GM23248 (cell line): ENCODE results near the gene BICC1. TPM values are rescaled to one million over a fixed set of nuclear protein-coding genes. Genes with fewer than 3 reads are reported as not detected.
A peak's percentile ranks its signal among the peaks of the same experiment; 100 is the strongest.

Source experiments
- DNase-seq: peaks from one replicate; pipeline ENCODE4 v3.0.0-alpha.2; 2015
- H2AFZ ChIP-seq: fragments of 200-600 bp; sonication (generic); 2 replicates; pipeline ENCODE4 v1.6.1; 2016; ENCODE audit warnings: antibody characterized with exemption
- H3F3A ChIP-seq: fragments of 200-600 bp; sonication (generic); 2 replicates; pipeline ENCODE4 v1.6.1; 2016; ENCODE audit warnings: mild to moderate bottlenecking, antibody characterized with exemption, mixed run types; ENCODE audit not compliant: insufficient read depth
- H3K27ac ChIP-seq: fragments of 200-600 bp; sonication (generic); 2 replicates; pipeline ENCODE4 v1.5.1; 2016; ENCODE audit warnings: mild to moderate bottlenecking
- H3K27me3 ChIP-seq: fragments of 200-600 bp; sonication (generic); replicated peaks from 2 replicates; pipeline ENCODE4 v1.6.1; 2016; ENCODE audit warnings: mild to moderate bottlenecking; ENCODE audit not compliant: insufficient read depth
- H3K36me3 ChIP-seq: fragments of 200-600 bp; sonication (generic); 2 replicates; pipeline ENCODE4 v1.6.1; 2016; ENCODE audit warnings: low read depth, mild to moderate bottlenecking
- H3K4me1 ChIP-seq: fragments of 200-600 bp; sonication (generic); 2 replicates; pipeline ENCODE4 v1.6.1; 2016; ENCODE audit warnings: mild to moderate bottlenecking; ENCODE audit not compliant: insufficient read depth
- H3K4me2 ChIP-seq: fragments of 200-600 bp; sonication (generic); one replicate; pipeline ENCODE4 v1.6.1; 2016; ENCODE audit warnings: mild to moderate bottlenecking; ENCODE audit not compliant: unreplicated experiment
- H3K4me3 ChIP-seq: fragments of 200-600 bp; sonication (generic); 2 replicates; pipeline ENCODE4 v1.5.1; 2016; ENCODE audit warnings: mild to moderate bottlenecking
- H3K79me2 ChIP-seq: fragments of 200-600 bp; sonication (generic); 2 replicates; pipeline ENCODE4 v1.6.1; 2016; ENCODE audit warnings: mild to moderate bottlenecking; ENCODE audit not compliant: insufficient read depth
- H3K9ac ChIP-seq: fragments of 200-600 bp; sonication (generic); 2 replicates; pipeline ENCODE4 v1.6.1; 2016; ENCODE audit warnings: mild to moderate bottlenecking
- H3K9me2 ChIP-seq: fragments of 200-600 bp; sonication (generic); 2 replicates; pipeline ENCODE4 v1.6.1; 2016; ENCODE audit warnings: mixed run types, mild to moderate bottlenecking, moderate library complexity; ENCODE audit not compliant: insufficient read depth
- H3K9me3 ChIP-seq: fragments of 200-600 bp; sonication (generic); one replicate; pipeline ENCODE4 v1.6.1; 2017; ENCODE audit warnings: low read depth
- H4K20me1 ChIP-seq: fragments of 200-600 bp; sonication (generic); 2 replicates; pipeline ENCODE4 v1.6.0; 2016; ENCODE audit not compliant: insufficient read depth
- EZH2 ChIP-seq: fragments of 200-600 bp; sonication (generic); IDR thresholded peaks from 2 replicates; pipeline ENCODE4 v1.6.1; 2018; ENCODE audit warnings: antibody characterized with exemption, mild to moderate bottlenecking; ENCODE audit not compliant: insufficient read depth, poor library complexity, severe bottlenecking
- EZH2phosphoT487 ChIP-seq: fragments of 200-600 bp; sonication (generic); IDR thresholded peaks from 2 replicates; pipeline ENCODE4 v1.6.1; 2018; ENCODE audit warnings: antibody characterized with exemption, moderate library complexity, mild to moderate bottlenecking, low read depth; ENCODE audit not compliant: insufficient read depth
- WGBS, 2 experiments: methylation state at CpG; one replicate each; pipeline ENCODE4 v1.1.6; 2015 to 2017; ENCODE audit warnings: low lambda C conversion rate in 2 of 2, low coverage in 1 of 2; ENCODE audit errors: missing lambda C conversion rate in 2 of 2; 5-methylcytosine and 5-hydroxymethylcytosine counted together
- in situ Hi-C: fragments of 300-500 bp; cut with MboI; formaldehyde crosslinking; loops from 2 replicates; pipeline ENCODE4 v1.15.0; 2020
- polyA plus RNA-seq: library from polyadenylated mRNA; unstranded; fragments of >200 nt; fragmentation: Nextera tagmentation; extraction: Ambion mirVana; gene quantifications from 2 replicates; pipeline ENCODE4 v1.2.1, GENCODE V29; 2016
- total RNA-seq: library from RNA; depleted of rRNA; stranded (reverse); fragments of >200 nt; shearing (Covaris generic); gene quantifications from 2 replicates; pipeline ENCODE4 v1.2.3, GENCODE V29; 2014

BICC1 gene
- total and polyA plus RNA-seq, 2 experiments from 2014 or later, result 80.5 to 97.0 TPM

DNA sequence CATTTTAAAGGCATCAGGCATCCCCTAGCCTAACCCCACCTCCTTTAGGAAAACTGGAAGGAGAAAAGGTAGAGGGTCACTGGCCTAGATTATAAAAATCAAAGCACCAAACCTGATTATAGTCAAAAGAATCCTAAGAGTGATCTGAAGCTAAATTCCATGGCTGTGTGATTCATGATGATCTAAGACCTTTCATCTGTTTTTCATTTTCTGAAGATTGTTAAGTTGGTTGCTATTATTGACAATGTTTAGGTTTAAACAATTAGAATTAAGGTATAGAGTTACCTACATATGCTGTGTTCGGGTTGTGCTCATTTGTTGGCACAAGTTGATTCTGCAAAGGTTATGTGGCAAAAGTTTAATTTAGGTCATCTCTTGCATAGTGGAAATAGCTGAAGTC is 148.7 kb downstream of the BICC1 start:
- Histone ChIP-seq H3K36me3 (0 out of 2 replicates have a peak, but pooled peaks cover 9% of the 10 kb centered on the region), H3K27me3 (no peaks in the 10 kb centered on the region), H3K27ac (peak overlapping the region; percentile 93), H3K9ac (peak overlapping the region; percentile 71), H3K4me2 (peak overlapping the region; percentile 90), H3K9me3 (no peaks in the 10 kb centered on the region), H2AFZ (no peak overlapping the region), H3K4me3 (peak overlapping the region; percentile 61), H3K79me2 (peaks cover 84% of the 10 kb centered on the region), H4K20me1 (no peaks in the 10 kb centered on the region), H3K4me1 (peaks cover 38% of the 10 kb centered on the region), H3F3A (peaks cover 46% of the 10 kb centered on the region), H3K9me2 (no peaks in the 10 kb centered on the region)
- WGBS, 2 experiments, result 0 to 3% methylated on average over 1 of the region's 1 CpG
- peak; percentile 84 for DNase-seq
- TF ChIP-seq EZH2phosphoT487 (no peak), EZH2 (no peak)
- in situ Hi-C loops, result no loop called here

DNA sequence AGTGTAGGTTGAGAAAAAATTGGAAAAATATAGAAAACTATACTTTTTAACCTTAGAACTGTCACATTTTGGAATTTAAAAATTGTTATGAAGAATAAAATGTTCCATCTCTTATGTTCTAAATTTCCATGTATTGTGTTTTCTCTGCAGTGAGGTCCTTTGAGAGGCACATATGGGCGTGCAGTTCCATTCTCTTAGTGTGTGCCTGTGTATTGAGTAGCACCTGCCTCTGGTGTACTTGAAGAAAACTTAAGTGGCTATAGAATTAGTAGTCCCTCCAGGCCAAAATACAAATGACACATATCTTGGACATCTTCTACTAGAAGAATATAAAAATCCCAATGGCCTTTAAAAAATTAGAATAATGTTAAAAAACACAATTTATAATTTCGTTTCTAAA is 149.2 kb downstream of the BICC1 start:
- Histone ChIP-seq H3K79me2 (peaks cover 85% of the 10 kb centered on the region), H3K27me3 (no peaks in the 10 kb centered on the region), H3K4me3 (peak overlapping the region; percentile 61), H4K20me1 (no peaks in the 10 kb centered on the region), H2AFZ (no peak overlapping the region), H3K9ac (peak overlapping the region; percentile 71), H3K27ac (peak overlapping the region; percentile 93), H3K4me1 (peaks cover 44% of the 10 kb centered on the region), H3K9me3 (no peaks in the 10 kb centered on the region), H3K4me2 (peak overlapping the region; percentile 90), H3F3A (peaks cover 46% of the 10 kb centered on the region), H3K9me2 (no peaks in the 10 kb centered on the region), H3K36me3 (0 out of 2 replicates have a peak, but pooled peaks cover 9% of the 10 kb centered on the region)
- TF ChIP-seq EZH2 (no peak), EZH2phosphoT487 (no peak)
- no peak for DNase-seq
- in situ Hi-C loops, result no loop called here
- 0% methylated on average over 2 of the region's 2 CpGs for WGBS, 2 experiments

DNA sequence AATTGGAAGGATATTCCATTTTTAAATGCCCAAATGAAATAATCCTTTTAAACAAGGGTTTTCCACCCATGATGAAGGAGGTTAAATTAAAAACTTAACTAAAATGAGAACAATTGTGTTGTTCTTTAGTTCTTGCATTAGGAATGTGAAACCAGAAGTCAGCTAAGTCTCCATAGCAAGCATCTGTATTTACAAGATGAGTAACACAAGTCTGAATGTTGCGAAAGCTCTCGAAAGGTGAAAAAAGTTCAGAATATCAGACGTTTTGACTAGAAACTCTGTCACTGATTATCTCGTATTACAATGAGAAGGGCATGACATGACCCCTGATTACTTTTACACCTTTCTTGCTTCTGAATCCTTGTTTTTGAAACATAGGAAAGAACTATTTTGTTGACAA is 149.6 kb downstream of the BICC1 start:
- H3K4me3 ChIP-seq, result peak overlapping the region; percentile 61
- H3K9ac ChIP-seq, result peak overlapping the region; percentile 71
- DNase-seq, result peak; percentile 94
- peaks cover 46% of the 10 kb centered on the region for H3F3A ChIP-seq
- TF ChIP-seq EZH2 (no peak), EZH2phosphoT487 (no peak)
- H2AFZ ChIP-seq, result no peak overlapping the region
- H3K9me2 ChIP-seq, result no peaks in the 10 kb centered on the region
- WGBS, 2 experiments, result 1% methylated on average over 4 of the region's 4 CpGs
- 0 out of 2 replicates have a peak, but pooled peaks cover 7% of the 10 kb centered on the region for H3K36me3 ChIP-seq
- H3K27me3 ChIP-seq, result no peaks in the 10 kb centered on the region
- H3K79me2 ChIP-seq, result peaks cover 85% of the 10 kb centered on the region
- peaks cover 48% of the 10 kb centered on the region for H3K4me1 ChIP-seq
- peak overlapping the region; percentile 90 for H3K4me2 ChIP-seq
- no peaks in the 10 kb centered on the region for H3K9me3 ChIP-seq
- in situ Hi-C loops, result no loop called here
- H4K20me1 ChIP-seq, result no peaks in the 10 kb centered on the region
- H3K27ac ChIP-seq, result peak overlapping the region; percentile 93

DNA sequence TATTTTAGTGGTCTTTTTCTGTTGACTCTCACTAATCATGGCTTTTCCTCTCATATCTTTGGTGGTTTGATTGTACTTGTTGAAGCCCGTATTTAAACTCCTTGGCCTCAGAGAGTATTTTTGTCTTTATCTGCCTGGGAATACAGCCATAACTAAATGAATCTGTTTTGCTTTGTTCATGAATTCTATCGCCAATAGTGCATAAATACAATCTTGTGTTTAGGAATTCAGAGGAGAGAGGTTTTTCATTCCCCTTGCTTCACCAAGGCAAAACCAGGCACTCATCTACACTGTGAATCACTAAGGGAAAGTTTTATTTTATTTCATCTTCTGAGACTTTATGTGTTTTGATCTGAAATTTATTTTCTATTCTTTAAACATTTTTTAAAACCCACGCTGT is 152.7 kb downstream of the BICC1 start:
- Histone ChIP-seq H3K36me3 (0 out of 2 replicates have a peak, but pooled peaks cover 3% of the 10 kb centered on the region), H3K27ac (peak overlapping the region; percentile 33), H3K9me2 (no peaks in the 10 kb centered on the region), H3F3A (peaks cover 46% of the 10 kb centered on the region), H3K4me2 (peak overlapping the region; percentile 74), H3K4me3 (peak overlapping the region; percentile 64), H2AFZ (no peak overlapping the region), H3K79me2 (peaks cover 85% of the 10 kb centered on the region), H4K20me1 (no peaks in the 10 kb centered on the region; the same call in 1 of the 2 replicates), H3K9me3 (no peaks in the 10 kb centered on the region), H3K27me3 (no peaks in the 10 kb centered on the region), H3K4me1 (peaks cover 53% of the 10 kb centered on the region), H3K9ac (peak overlapping the region; percentile 58)
- DNase-seq, result no peak
- 37 to 40% methylated on average over 3 of the region's 3 CpGs for WGBS, 2 experiments
- in situ Hi-C loops, result no loop called here
- TF ChIP-seq EZH2phosphoT487 (no peak), EZH2 (no peak)

DNA sequence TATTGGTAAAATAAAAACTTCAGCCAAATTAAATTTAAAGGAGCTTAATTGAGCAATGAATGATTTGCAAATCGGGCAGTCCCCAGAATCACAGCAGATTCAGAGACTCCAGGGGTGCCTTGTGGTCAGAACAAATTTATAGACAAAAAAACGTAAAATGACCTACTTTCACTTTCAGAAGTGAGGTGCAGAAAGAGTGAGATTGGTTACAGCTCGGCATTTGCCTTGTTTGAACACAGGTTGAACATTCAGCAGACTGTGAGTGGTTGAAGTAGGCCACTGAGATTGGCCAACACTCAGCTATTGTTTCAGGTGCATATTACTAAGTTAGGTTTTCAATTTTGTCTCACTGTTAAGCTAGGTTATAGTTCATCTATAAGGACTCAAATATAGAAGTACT is 153.4 kb downstream of the BICC1 start:
- H4K20me1 ChIP-seq, result no peaks in the 10 kb centered on the region; the same call in 1 of the 2 replicates
- WGBS, 2 experiments, result 18 to 22% methylated on average over 3 of the region's 3 CpGs
- peaks cover 85% of the 10 kb centered on the region for H3K79me2 ChIP-seq
- H2AFZ ChIP-seq, result no peak overlapping the region
- in situ Hi-C loops, result no loop called here
- H3K36me3 ChIP-seq, result 0 out of 2 replicates have a peak, but pooled peaks cover 3% of the 10 kb centered on the region
- no peaks in the 10 kb centered on the region for H3K9me3 ChIP-seq
- peaks cover 46% of the 10 kb centered on the region for H3K4me1 ChIP-seq
- peak overlapping the region; percentile 33 for H3K27ac ChIP-seq
- H3K9me2 ChIP-seq, result no peaks in the 10 kb centered on the region
- no peaks in the 10 kb centered on the region for H3K27me3 ChIP-seq
- peak overlapping the region; percentile 74 for H3K4me2 ChIP-seq
- TF ChIP-seq EZH2 (no peak), EZH2phosphoT487 (no peak)
- peak overlapping the region; percentile 64 for H3K4me3 ChIP-seq
- H3K9ac ChIP-seq, result peak overlapping the region; percentile 58
- peaks cover 39% of the 10 kb centered on the region for H3F3A ChIP-seq
- peak; percentile 45 for DNase-seq
